ENCODE data around the gene DNAJA3.

DNA sequence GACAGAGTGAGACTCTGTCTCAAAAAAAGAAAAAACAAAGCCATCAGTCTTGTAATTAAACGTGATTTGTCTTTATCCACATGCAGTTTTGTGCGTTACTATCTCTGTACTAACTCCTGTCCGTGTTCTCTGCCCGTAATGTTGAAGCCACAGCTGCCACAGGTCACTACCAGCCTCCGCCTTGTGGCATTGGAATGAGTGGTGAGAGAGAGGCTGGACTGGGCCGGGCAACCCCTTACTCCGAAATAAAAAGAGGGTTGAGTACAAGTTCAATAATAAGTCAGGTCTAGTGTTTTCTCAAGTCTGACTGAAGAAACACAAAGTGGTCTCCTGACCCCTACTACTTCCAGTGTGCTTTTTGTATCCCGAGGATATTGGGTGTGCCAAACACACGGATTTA lies 5.4 kb downstream of the DNAJA3 start:
- TF ChIP-seq, protein P1, sequence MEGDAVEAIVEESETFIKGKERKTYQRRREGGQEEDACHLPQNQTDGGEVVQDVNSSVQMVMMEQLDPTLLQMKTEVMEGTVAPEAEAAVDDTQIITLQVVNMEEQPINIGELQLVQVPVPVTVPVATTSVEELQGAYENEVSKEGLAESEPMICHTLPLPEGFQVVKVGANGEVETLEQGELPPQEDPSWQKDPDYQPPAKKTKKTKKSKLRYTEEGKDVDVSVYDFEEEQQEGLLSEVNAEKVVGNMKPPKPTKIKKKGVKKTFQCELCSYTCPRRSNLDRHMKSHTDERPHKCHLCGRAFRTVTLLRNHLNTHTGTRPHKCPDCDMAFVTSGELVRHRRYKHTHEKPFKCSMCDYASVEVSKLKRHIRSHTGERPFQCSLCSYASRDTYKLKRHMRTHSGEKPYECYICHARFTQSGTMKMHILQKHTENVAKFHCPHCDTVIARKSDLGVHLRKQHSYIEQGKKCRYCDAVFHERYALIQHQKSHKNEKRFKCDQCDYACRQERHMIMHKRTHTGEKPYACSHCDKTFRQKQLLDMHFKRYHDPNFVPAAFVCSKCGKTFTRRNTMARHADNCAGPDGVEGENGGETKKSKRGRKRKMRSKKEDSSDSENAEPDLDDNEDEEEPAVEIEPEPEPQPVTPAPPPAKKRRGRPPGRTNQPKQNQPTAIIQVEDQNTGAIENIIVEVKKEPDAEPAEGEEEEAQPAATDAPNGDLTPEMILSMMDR (IDR thresholded peaks at IDR 0.05): no peak
- TF ChIP-seq POLR2A (IDR thresholded peaks at IDR 0.05): no peak
